Right renal pelvis (tissue), 4 donors: ENCODE results near the gene TSPY2. TPM values are rescaled to one million over a fixed set of nuclear protein-coding genes. Genes with fewer than 3 reads are reported as not detected.
"Not testable (repeated sequence)": the region's sequence is repeated elsewhere in the genome, so short reads cannot be mapped to it uniquely, and the experiment has no call there.

Experiments
- DNase-seq, 4 donors: peaks; one replicate each; pipeline ENCODE4 v3.0.0-alpha.2; 2013; ENCODE audit warnings: low read depth in 4 of 4, low spot score in 3 of 4, missing footprints in 1 of 4
- polyA plus RNA-seq, 4 donors: library from polyadenylated mRNA; unstranded; fragments of 120-200 nt; gene quantifications; one replicate each; pipeline ENCODE4 v1.2.1, GENCODE V29; 2013; ENCODE audit not compliant: insufficient read length in 4 of 4

Gene TSPY2, protein sequence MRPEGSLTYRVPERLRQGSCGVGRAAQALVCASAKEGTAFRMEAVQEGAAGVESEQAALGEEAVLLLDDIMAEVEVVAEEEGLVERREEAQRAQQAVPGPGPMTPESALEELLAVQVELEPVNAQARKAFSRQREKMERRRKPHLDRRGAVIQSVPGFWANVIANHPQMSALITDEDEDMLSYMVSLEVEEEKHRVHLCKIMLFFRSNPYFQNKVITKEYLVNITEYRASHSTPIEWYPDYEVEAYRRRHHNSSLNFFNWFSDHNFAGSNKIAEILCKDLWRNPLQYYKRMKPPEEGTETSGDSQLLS
- polyA plus RNA-seq = not detected

DNA sequence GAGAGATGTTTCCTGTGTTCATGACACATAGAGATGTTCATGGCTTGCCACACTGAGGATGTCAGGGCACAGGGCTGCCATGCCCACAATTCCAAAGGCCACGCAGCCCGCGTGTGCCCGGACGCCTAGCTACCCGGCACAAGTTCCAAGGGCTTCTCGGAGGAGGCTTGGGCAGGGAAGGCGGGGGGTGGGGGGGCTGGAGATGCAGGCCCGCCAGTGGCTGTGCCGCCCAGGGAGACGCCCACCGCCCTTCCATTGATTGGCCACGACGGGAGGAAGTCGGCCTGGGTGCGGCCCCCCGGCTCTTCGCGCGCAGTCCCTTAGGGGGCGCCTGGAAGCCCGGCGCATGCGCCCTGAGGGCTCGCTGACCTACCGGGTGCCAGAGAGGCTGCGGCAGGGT is at the start of gene TSPY2:
TSPY2 (plus strand) TSS at position 301 of the 400 bp plus-strand sequence; CDS start at position 347, 46 bp downstream.
- DNase-seq = not testable (repeated sequence)

DNA sequence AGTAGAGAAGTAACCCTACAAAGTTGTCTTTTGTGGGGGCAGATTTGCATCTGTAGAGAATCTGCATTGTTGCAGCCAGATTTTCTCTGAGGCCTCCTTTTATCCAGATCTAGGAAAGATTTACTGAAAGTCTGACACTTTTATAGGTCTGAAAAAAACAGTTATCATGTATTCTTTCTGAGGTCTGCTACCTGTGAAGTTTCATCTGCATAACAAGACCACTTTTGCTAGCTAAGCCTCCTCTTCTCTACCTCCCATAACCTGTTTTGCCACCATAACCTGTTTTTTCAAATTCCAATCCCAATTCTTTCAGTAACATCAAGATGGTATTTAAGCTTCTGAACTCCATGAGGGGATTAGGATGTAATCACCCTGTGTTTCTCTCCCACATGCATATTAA is 36.5 kb upstream of the TSPY2 start:
- DNase-seq = not testable (repeated sequence)

DNA sequence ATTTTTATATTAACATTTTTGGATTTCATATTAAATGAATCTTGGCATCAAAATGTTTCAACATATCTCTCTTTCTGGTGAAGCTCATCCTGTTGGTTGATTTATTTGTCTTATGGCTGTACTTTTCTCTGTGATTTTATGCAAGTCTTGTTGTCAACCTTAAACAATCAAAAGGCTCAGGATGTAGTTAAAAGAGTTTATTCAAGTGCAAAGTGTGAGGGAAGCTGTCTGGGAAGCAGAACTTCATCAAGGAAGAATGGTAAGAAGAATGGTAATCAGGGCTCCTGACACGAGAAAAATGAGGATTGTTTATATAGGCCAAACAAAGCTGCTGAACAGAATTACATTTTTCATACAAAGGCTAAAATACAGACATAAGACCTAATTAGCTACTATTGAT is 29.0 kb upstream of the TSPY2 start:
- not testable (repeated sequence) for DNase-seq

DNA sequence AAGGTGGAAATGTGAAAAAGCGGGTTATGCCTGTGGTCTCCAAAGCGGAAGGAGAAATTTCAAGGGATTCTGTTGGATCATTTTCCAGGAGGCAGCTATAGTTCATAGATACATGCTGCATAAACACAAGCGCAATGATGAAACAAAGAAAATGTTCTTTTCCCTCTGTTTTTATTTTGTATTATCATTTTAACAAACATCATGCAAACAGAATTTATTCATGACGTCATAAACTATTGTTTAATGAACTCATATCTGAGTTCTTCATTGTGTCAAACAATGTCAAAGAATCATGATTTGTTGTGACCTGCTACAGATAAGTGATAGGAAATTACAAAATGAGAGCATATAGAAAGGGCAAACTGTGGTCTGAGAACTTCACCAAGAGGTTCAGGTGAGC is 23.8 kb downstream of the TSPY2 start:
- DNase-seq = not testable (repeated sequence)
